A549 (cell line): Measurements from ENCODE around the gene ASTN1. TPM values are rescaled to one million over a fixed set of nuclear protein-coding genes. Genes with fewer than 3 reads are reported as not detected.

Experiments used
- ATAC-seq, 2 experiments: fragments of 200-7000 bp in 1 of 2; fragments of >200 bp in 1 of 2; cut with Nextera tagmentation in 1 of 2; cut with Tn5 transposase in 1 of 2; 3 replicates each; pipeline versions ENCODE4 v1.8.0 to v1.9.1; 2018 to 2020; ENCODE audit warnings: mild to moderate bottlenecking in 1 of 2, moderate library complexity in 1 of 2
- CTCF ChIA-PET: fragments of 300-600 bp; sonication (Branson Sonifier 250); formaldehyde crosslinking; extraction: SDS; loops from one replicate; lab custom pipeline; 2021; ENCODE audit warnings: antibody characterized with exemption, inconsistent platforms; lab: Yijun Ruan, JAX
- POLR2A ChIA-PET: fragments of 350-600 bp; formaldehyde crosslinking; extraction: SDS; loops from one replicate; lab custom pipeline; 2021; ENCODE audit warnings: antibody characterized with exemption, inconsistent platforms; lab: Yijun Ruan, JAX
- DNase-seq, 2 experiments: peaks; one replicate each; pipeline versions ENCODE4 v3.0.0 to v3.0.0-alpha.2; 2011 to 2016; ENCODE audit warnings: low read depth in 1 of 2, low spot score in 1 of 2
- FAIRE-seq: peaks from 2 replicates; lab custom pipeline; 2011; peaks lifted over from hg19 to GRCh38; lab: Jason Lieb, UNC
- H3K27ac ChIP-seq, 2 experiments: fragments of >200 bp; sonication (Bioruptor Twin); formaldehyde crosslinking; 3 replicates each; pipeline ENCODE4 v1.5.1; 2016 to 2017
- H3K4me1 ChIP-seq: fragments of >200 bp; sonication (Bioruptor Twin); formaldehyde crosslinking; 3 replicates; pipeline ENCODE4 v1.6.1; 2016
- H3K4me2 ChIP-seq: fragments of >200 bp; sonication (Bioruptor Twin); formaldehyde crosslinking; 3 replicates; pipeline ENCODE4 v1.6.1; 2016
- H3K4me3 ChIP-seq: fragments of >200 bp; sonication (Bioruptor Twin); formaldehyde crosslinking; 3 replicates; pipeline ENCODE4 v1.5.1; 2016
- H3K9me3 ChIP-seq: fragments of >200 bp; sonication (Bioruptor Twin); formaldehyde crosslinking; 3 replicates; pipeline ENCODE4 v1.6.1; 2016
- BCL3 ChIP-seq: fragments of >200 bp; sonication (Bioruptor Twin); formaldehyde crosslinking; IDR thresholded peaks from 3 replicates; pipeline ENCODE4 v1.6.1; 2016
- CBX8 ChIP-seq: fragments of 200-600 bp; sonication (generic); IDR thresholded peaks from 2 replicates; pipeline ENCODE4 v1.6.1; 2016
- CEBPB ChIP-seq, 2 experiments: fragments of >200 bp in 1 of 2; sonication (Bioruptor Twin) in 1 of 2; formaldehyde crosslinking in 1 of 2; IDR thresholded peaks; 2 replicates each; pipeline ENCODE4 v1.6.1; 2012 to 2016
- CTCF ChIP-seq: fragments of >200 bp; sonication (Bioruptor Twin); formaldehyde crosslinking; IDR thresholded peaks from 3 replicates; pipeline ENCODE4 v1.5.1; 2016
- EHF ChIP-seq: fragments of 250-450 bp; sonication (Bioruptor Pico); IDR thresholded peaks from 2 replicates; pipeline ENCODE4 v1.5.0; 2020; ENCODE audit warnings: mild to moderate bottlenecking
- EHMT2 ChIP-seq: fragments of 200-600 bp; sonication (generic); IDR thresholded peaks from 2 replicates; pipeline ENCODE4 v1.6.1; 2016; ENCODE audit warnings: antibody characterized with exemption, low read depth, mild to moderate bottlenecking, moderate library complexity
- EP300 ChIP-seq, 2 experiments: fragments of >200 bp; sonication (Bioruptor Twin); formaldehyde crosslinking; IDR thresholded peaks; 2 replicates in 1 of 2; 3 replicates in 1 of 2; pipeline ENCODE4 v1.6.1; 2016 to 2017
- HES2 ChIP-seq: fragments of >200 bp; sonication (Bioruptor Twin); formaldehyde crosslinking; IDR thresholded peaks from 2 replicates; pipeline ENCODE4 v1.6.1; 2016
- HEYL ChIP-seq: fragments of 250-450 bp; sonication (Bioruptor Pico); IDR thresholded peaks from 2 replicates; pipeline ENCODE4 v1.8.0; 2021; ENCODE audit warnings: mild to moderate bottlenecking, moderate library complexity
- HMGXB4 ChIP-seq: fragments of 250-450 bp; sonication (Bioruptor Pico); IDR thresholded peaks from 2 replicates; pipeline ENCODE4 v1.5.0; 2021; ENCODE audit warnings: mild to moderate bottlenecking, moderate library complexity, borderline replicate concordance
- HOXA7 ChIP-seq: fragments of 250-450 bp; sonication (Bioruptor Pico); IDR thresholded peaks from 2 replicates; pipeline ENCODE4 v1.5.0; 2020; ENCODE audit warnings: mild to moderate bottlenecking, moderate library complexity
- HOXB5 ChIP-seq: fragments of 250-450 bp; sonication (Bioruptor Pico); IDR thresholded peaks from 2 replicates; pipeline ENCODE4 v1.5.0; 2020; ENCODE audit warnings: mild to moderate bottlenecking, moderate library complexity
- MAFK ChIP-seq: fragments of 450-650 bp; IDR thresholded peaks from 2 replicates; pipeline ENCODE4 v1.6.1; 2014; ENCODE audit not compliant: partially characterized antibody
- MAZ ChIP-seq: fragments of 150-350 bp; IDR thresholded peaks from 2 replicates; pipeline ENCODE4 v1.6.1; 2014; ENCODE audit warnings: antibody characterized with exemption, low read depth, low read length, borderline replicate concordance
- NFE2L2 ChIP-seq: fragments of 150-350 bp; conservative IDR thresholded peaks from 2 replicates; pipeline ENCODE4 v1.6.1; 2014; ENCODE audit warnings: low read length
- PBX3 ChIP-seq: IDR thresholded peaks from 2 replicates; pipeline ENCODE4 v1.6.1; 2012
- PHF8 ChIP-seq: fragments of 200-600 bp; sonication (generic); IDR thresholded peaks from 2 replicates; pipeline ENCODE4 v1.6.1; 2016; ENCODE audit warnings: low read depth, mild to moderate bottlenecking, antibody characterized with exemption, moderate library complexity, borderline replicate concordance
- POLR2AphosphoS2 ChIP-seq: conservative IDR thresholded peaks from 2 replicates; pipeline ENCODE4 v1.6.1; 2012; ENCODE audit warnings: low read length, improper control_type of control experiment, inconsistent platforms
- RARB ChIP-seq: fragments of 250-450 bp; sonication (Bioruptor Pico); IDR thresholded peaks from 2 replicates; pipeline ENCODE4 v1.8.0; 2021; ENCODE audit warnings: mild to moderate bottlenecking, moderate library complexity
- REST ChIP-seq: fragments of 200-600 bp; sonication (generic); IDR thresholded peaks from 2 replicates; pipeline ENCODE4 v1.6.1; 2016; ENCODE audit warnings: antibody characterized with exemption, mild to moderate bottlenecking, moderate library complexity
- RFX5 ChIP-seq: fragments of 450-650 bp; IDR thresholded peaks from 2 replicates; pipeline ENCODE4 v1.7.1; 2014; ENCODE audit warnings: antibody characterized with exemption, mild to moderate bottlenecking, moderate library complexity
- ZC3H11A ChIP-seq: fragments of 450-650 bp; IDR thresholded peaks from 2 replicates; pipeline ENCODE4 v1.6.1; 2014; ENCODE audit warnings: antibody characterized with exemption, mild to moderate bottlenecking
- ZFP36 ChIP-seq: fragments of 450-650 bp; IDR thresholded peaks from 2 replicates; pipeline ENCODE4 v1.6.1; 2014; ENCODE audit warnings: borderline replicate concordance; ENCODE audit not compliant: partially characterized antibody
- WGBS: methylation state at CpG from one replicate; pipeline ENCODE4 v1.1.6; 2017; ENCODE audit errors: missing lambda C conversion rate; 5-methylcytosine and 5-hydroxymethylcytosine counted together
- polyA plus RNA-seq, 4 experiments: library from polyadenylated mRNA; depleted of rRNA in 3 of 4; stranded (reverse); fragments of >200 nt; fragmentation: RNase III in 1 of 4; extraction: RNeasy Plus Mini Kit Qiagen cat#74134 plus additional on column Dnase treatment in 1 of 4; gene quantifications; 2 replicates in 3 of 4; 3 replicates in 1 of 4; pipeline ENCODE4 v1.2.3, GENCODE V29; 2011 to 2017

ASTN1 gene
- polyA plus RNA-seq, 2 of the 4 experiments (the other 2 are of a cell fraction): not detected

- no peak for ATAC-seq
- Histone ChIP-seq H3K4me1 (no peaks in the 10 kb centered on the region), H3K4me3 (no peak overlapping the region), H3K9me3 (no peaks in the 10 kb centered on the region), H3K4me2 (no peak overlapping the region), H3K27ac (no peak overlapping the region)
- FAIRE-seq: no peak
- TF ChIP-seq EP300 (IDR thresholded peaks at IDR 0.05) (no peak), HEYL (no peak), ZFP36 (no peak), POLR2AphosphoS2 (no peak), EHMT2 (no peak), REST (no peak), HES2 (no peak), CTCF (no peak), BCL3 (no peak), ZC3H11A (no peak), CEBPB (IDR thresholded peaks at IDR 0.05) (no peak), CBX8 (no peak), MAZ (no peak), RFX5 (no peak)
- ChIA-PET POLR2A (no interaction called here), CTCF (no interaction called here)
- WGBS: 0% methylated on average over 3 of the region's 3 CpGs
- DNase-seq: no peak
These were observed 143.5 kb downstream of the ASTN1 start for GRCh38 chr1:177020851-177021589.

GRCh38 chr1:177017287-177017852 is 147.1 kb downstream of the ASTN1 start:
- DNase-seq (no peak), FAIRE-seq (no peak), ATAC-seq (no peak)
- H3K4me1 ChIP-seq: no peaks in the 10 kb centered on the region
- no peak overlapping the region for H3K4me3 ChIP-seq
- ChIA-PET POLR2A (no interaction called here), CTCF (no interaction called here)
- 34% methylated on average over 12 of the region's 12 CpGs for WGBS
- H3K27ac ChIP-seq: no peak overlapping the region
- no peaks in the 10 kb centered on the region for H3K9me3 ChIP-seq
- H3K4me2 ChIP-seq: no peak overlapping the region
- TF ChIP-seq PBX3 (no peak), PHF8 (no peak), HOXB5 (CRISPR knock-in tag) (no peak), MAFK (no peak), ZC3H11A (no peak), HMGXB4 (CRISPR knock-in tag) (no peak), HOXA7 (CRISPR knock-in tag) (no peak), RARB (CRISPR knock-in tag) (no peak), NFE2L2 (no peak), EHF (no peak)
